KOPT-K1 (cell line): ENCODE measurements around the gene PDGFD.

Experiments
- H3K27ac ChIP-seq: fragments of 200-600 bp; sonication (generic); 2 replicates; pipeline ENCODE4 v1.5.1; 2016; ENCODE audit warnings: antibody characterized with exemption, mild to moderate bottlenecking, low read depth, low read length; ENCODE audit not compliant: poor library complexity, severe bottlenecking
- H3K36me3 ChIP-seq: fragments of 200-600 bp; sonication (generic); 2 replicates; pipeline ENCODE4 v1.5.1; 2017; ENCODE audit warnings: antibody characterized with exemption, mild to moderate bottlenecking, low read length, moderate library complexity; ENCODE audit not compliant: insufficient read depth
- H3K9me3 ChIP-seq: fragments of 200-600 bp; sonication (generic); 2 replicates; pipeline ENCODE4 v1.5.1; 2017; ENCODE audit warnings: antibody characterized with exemption, low read length, mild to moderate bottlenecking; ENCODE audit not compliant: insufficient read depth, poor library complexity, severe bottlenecking

Gene PDGFD

DNA sequence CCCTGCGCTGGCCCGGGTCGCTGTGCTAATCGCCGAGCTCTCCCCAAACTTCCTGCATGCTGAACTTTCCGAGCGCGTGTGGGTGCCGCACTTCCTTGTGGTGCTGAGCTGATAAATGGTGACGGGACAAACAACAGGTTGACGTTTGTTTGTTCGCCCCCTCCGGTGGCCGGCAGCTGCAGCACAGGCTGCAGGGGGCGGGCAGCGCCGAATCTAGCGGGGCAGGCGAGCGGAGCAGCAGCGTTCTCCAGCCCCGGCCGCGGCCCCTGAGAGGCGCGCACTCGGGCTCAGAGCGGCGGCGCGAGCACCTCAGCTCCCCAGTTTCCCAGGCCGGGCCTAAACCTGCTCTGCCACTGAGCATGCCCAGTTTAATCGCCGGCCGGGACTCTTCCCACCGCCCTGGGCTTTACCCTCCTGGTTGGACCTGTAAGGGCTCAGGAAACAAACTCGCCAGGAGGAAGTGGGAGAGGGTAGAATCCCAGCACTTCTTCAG lies at the start of gene PDGFD:
Gene PDGFD (minus strand): TSS at position 120 of the 493 bp plus-strand sequence.
- Histone ChIP-seq H3K27ac (no peak within 1 kb of the TSS), H3K9me3 (no peaks in the 10 kb centered on the region), H3K36me3 (no peaks in the 10 kb centered on the region)

DNA sequence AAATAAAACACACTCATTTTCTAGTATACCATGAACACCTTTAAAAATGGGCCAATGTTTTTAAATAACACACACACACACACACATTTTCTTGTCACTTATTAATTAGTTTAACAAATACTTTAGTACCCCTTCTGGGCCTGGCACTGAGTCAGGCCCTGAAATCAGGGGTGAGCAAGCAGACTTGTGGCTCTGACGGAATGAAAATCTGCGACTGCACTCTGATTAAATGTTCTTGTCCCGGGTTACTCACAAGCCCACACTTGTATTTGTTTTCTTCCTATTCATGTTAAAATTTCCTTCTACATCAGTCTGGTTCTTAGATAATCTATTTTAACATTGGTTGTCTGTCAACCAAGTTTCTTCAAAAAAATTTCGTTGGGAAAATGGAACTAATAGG lies 43.0 kb upstream of the PDGFD start:
- Histone ChIP-seq H3K9me3 (no peaks in the 10 kb centered on the region), H3K36me3 (no peaks in the 10 kb centered on the region), H3K27ac (no peak overlapping the region)

DNA sequence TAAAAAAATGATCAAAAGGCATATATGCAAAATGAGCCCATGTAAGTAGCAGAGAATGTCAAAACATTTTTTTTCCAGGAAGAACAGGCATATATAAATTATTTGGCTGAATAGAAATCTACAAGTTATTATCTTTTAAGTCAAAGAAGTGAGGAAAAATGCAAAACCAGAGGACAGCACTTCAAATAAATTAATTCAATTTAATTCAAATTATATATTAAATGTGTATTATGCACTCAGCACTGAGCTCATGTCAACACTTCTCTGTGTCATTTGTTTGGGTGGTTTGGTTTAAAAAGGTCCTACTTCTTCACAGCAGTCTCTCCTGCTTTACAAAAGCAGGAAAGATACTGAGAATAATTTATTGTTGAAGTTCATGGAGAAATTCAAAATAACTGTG lies 41.9 kb upstream of the PDGFD start:
- H3K36me3 ChIP-seq, result no peaks in the 10 kb centered on the region
- H3K27ac ChIP-seq, result no peak overlapping the region
- H3K9me3 ChIP-seq, result no peaks in the 10 kb centered on the region

DNA sequence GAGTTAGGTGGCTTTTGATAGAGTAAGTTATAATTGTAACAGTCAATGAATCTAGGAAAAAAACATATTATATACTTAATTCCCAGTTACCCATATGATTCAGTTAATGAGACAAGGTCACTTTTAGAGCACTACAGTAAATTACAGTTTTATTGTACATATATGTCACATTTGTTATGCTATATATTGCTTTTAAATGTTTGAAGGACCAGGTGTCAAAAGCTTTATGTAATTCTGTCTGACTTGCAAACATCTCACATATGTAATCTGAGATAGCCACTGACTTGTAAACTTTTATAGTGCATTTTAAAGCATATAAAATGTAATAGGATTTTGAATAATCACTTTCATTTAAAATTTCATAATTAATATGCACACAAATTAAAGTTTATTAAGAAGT lies 36.7 kb upstream of the PDGFD start:
- H3K9me3 ChIP-seq, result no peaks in the 10 kb centered on the region
- H3K27ac ChIP-seq, result no peak overlapping the region
- no peaks in the 10 kb centered on the region for H3K36me3 ChIP-seq

DNA sequence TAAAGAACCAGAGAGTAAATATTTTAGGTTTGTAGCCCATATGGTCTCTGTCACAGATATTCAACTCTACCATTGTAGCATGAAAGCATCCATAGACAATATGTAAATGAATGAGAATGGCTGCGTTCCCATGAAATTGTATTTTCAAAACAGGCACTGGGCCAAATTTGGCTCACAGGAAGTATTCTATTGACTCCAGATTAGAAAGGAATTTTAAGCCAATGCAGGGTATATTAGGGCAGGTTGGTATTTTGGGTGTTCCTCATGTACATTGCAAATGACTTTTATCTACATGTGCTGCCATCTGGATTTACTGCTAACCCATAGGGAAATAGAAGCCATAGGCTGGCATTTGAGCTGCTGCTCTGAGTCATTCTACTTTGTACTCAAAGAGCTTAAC lies 35.1 kb upstream of the PDGFD start:
- no peaks in the 10 kb centered on the region for H3K36me3 ChIP-seq
- H3K27ac ChIP-seq, result no peak overlapping the region
- H3K9me3 ChIP-seq, result no peaks in the 10 kb centered on the region

DNA sequence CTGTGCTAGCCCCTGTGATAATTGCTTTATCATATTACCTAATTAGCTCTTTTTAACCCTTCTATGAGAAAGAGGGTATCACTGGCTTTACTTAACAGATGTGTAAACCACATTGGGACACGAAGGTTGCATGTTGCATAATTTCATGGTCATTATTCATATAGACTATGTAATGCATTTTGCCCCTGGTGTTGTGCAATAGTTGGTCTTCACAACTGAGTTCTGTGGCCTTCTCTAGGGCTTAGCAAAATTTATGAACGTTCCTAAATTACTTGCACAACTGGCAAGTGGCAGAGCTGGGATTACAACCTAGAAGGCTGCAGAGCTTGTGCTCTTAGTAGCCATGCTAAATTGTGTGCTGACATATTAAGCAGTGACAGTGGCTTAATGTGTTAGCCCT lies 34.6 kb upstream of the PDGFD start:
- Histone ChIP-seq H3K9me3 (no peaks in the 10 kb centered on the region), H3K27ac (no peak overlapping the region), H3K36me3 (no peaks in the 10 kb centered on the region)

DNA sequence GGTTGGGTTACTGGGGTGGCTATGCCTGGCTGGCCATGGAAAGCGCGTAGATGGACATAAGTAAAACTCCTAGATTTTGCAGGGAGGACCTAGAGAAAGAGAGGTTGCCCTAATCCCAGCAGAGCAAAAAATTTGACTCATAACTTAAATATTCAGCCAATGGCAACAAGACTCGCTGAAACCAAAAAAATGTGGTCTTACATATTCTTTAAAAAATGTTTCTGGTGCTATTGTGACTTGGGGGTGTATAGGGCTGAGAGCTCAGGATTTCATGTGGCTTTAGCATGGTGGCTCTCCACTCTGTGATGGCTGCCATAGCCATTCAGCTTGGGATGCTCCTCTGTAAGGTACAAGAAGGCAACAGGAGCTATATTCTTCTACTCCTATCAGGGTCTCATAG lies 27.2 kb upstream of the PDGFD start:
- no peaks in the 10 kb centered on the region for H3K36me3 ChIP-seq
- no peaks in the 10 kb centered on the region for H3K9me3 ChIP-seq
- no peak overlapping the region for H3K27ac ChIP-seq

DNA sequence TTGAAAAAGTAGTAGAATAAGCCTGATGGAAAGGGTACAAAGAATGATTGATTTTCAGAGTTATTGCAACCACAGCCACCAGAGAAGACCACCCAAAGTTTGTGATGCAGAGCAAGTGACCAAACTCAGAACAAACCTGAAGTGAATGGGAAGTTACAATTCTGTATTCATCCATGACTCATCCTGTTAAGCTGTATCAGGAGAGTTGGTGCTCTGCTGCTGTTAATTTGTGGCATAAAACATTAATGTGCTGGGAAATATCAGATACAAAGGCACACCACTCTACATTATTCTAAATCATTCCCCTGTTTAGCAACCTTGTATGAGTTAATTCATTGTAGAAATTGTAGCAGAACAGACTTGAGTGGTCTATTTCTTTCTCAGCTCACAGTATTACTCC lies 19.6 kb upstream of the PDGFD start:
- Histone ChIP-seq H3K36me3 (no peaks in the 10 kb centered on the region), H3K9me3 (no peaks in the 10 kb centered on the region), H3K27ac (no peak overlapping the region)

DNA sequence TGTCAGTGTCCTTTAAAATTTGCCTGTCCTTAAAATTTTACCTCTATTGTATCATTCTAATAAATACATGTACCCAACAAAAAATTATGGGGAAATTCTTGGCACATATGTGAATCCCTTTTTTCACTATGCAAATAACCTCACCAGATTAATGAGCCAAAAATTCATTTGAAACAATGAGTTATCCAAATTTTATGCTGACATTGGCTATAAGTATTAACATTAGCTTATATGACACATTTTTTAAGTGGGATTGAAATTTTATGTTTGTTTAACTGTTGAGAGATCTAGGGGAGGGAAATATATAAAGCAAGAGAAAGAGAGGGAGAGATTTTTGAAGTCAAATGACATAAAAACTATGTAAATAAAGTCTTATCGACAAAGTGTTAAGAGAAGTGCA lies 11.8 kb upstream of the PDGFD start:
- H3K36me3 ChIP-seq, result no peaks in the 10 kb centered on the region
- H3K9me3 ChIP-seq, result no peaks in the 10 kb centered on the region
- no peak overlapping the region for H3K27ac ChIP-seq

DNA sequence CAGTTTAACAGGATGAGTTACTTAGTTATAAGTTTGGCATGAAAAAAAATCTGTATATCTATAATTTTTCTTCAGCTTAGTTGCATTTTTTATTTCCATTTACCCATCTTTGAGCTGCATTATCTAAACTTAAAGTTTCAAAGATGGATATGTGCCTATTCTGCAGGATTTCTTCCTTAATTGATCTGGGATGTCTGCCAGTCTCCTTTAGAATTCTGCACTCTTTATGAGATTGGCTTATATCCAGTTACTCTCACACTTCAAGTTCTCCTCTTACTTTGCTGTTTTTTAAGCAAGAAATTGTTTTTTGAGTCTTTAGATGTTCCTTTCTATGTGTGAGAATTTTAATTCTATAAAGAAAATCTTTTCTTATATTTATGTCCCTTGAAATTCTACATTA lies 5.1 kb upstream of the PDGFD start:
- no peaks in the 10 kb centered on the region for H3K36me3 ChIP-seq
- no peaks in the 10 kb centered on the region for H3K9me3 ChIP-seq
- H3K27ac ChIP-seq, result no peak overlapping the region

DNA sequence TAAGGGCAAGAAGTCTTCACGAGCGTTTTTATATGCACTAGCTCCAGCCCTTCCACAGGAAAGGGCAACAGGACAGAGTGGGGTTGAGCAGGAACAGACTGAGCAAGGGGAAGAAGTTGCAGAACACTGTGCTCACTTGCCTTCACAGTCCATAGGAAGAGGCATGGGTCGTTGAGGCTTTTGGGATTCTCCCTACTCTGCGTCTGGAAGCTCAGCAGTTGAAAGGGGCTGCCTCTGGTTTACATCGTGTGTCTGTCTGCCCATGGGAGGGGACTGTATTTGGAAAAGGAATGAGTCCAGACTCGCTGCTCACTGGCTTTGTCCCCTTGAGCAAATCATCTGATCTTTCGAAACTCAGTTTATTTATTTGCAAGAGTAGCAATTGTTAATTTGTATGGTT lies 1.1 kb upstream of the PDGFD start:
- no peaks in the 10 kb centered on the region for H3K9me3 ChIP-seq
- H3K36me3 ChIP-seq, result no peaks in the 10 kb centered on the region
- no peak overlapping the region for H3K27ac ChIP-seq

DNA sequence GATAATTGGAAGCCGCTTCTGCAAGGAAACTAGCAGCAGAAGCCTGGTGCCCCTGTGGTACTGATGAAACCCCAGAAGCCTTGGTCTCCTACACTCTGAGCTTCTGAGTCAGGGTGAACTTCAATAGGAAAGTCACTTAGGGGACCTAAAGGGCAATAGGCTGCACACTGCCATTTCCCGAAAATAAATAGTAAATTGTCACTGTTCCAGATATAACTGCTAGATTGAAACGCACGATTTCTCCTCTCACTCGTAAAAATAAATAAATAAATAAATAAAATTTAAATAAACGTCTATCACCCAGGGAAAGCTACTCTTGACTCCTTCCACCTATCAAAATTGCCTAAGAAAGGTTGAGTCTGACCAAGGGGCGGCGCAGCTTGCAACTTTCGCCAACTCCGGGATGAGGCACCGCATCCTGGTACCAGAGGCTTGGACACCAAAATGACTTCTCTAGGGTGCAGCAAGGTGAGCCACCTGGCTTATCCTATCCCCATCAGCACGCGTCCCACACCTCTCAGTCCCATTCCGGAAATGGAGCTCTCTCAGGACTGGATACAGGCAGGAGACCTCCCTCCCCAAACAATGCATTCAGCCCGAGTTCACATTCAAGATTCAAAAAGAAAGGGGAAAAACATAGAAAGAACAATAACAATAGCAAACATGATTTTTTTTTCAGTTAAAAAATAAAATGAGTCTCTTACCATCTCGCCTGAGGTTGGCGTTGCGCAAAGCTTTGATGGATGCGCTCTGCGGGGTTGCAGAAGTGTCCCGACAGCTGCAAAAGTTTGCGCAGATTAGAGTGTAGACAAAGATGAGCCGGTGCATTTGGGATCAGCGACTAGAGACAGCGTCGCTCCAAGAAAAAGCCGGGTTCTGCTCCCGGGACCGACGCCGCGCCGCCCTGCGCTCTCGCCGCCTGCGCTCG lies 583 bp downstream of the PDGFD start:
- no peaks in the 10 kb centered on the region for H3K9me3 ChIP-seq
- no peak overlapping the region for H3K27ac ChIP-seq
- no peaks in the 10 kb centered on the region for H3K36me3 ChIP-seq

DNA sequence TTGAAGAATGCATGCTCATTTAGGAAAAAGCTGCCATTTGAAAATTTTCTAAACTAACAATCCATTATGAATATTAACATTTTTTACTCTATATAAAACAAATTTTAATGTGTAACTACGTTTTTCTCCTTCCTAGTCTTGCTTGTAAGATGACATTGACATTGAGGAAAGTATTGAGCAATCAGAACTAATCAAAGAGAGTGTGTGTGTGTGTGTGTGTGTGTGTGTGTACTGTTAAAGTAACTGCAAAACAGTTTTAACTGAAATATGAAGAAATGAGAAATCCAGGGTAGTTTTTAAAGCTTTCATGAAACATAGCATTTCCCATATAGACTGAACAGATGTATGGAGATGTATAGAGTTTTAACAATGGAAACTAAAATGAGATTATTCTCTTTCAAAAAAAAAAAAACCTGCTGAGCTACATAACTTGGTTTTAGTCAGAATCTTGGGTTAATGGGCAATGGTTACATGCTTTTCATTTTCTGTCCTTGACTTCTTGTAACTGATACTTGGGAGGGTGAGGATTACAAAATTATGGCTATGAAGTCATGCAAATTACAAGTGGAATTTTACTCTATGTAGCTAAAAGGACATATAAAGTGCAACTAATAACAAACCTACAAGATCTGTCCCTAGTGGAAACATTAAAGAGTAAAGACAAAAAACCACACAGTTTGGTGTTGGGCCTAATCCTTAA lies 2.0 kb downstream of the PDGFD start:
- Histone ChIP-seq H3K27ac (no peak overlapping the region), H3K36me3 (no peaks in the 10 kb centered on the region), H3K9me3 (no peaks in the 10 kb centered on the region)

DNA sequence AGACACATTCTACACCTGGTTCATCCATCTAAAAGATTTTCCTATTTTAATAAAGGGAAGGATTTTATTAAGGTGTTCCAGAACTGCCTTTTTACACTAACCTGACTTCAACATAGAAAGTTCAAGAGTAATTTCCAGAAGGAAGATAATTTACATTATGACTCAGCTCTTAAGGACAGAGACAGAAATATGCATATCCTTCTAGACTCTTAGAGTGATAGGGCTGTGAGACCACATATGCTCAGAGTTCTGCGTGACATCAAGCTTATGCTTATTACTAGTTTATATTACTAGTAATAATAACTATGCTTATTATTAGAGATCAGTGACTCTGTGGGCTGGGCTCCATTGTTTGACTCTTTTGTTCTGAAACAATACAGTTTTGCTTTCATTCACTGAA lies 4.6 kb downstream of the PDGFD start:
- Histone ChIP-seq H3K27ac (no peak overlapping the region), H3K9me3 (no peaks in the 10 kb centered on the region), H3K36me3 (no peaks in the 10 kb centered on the region)

DNA sequence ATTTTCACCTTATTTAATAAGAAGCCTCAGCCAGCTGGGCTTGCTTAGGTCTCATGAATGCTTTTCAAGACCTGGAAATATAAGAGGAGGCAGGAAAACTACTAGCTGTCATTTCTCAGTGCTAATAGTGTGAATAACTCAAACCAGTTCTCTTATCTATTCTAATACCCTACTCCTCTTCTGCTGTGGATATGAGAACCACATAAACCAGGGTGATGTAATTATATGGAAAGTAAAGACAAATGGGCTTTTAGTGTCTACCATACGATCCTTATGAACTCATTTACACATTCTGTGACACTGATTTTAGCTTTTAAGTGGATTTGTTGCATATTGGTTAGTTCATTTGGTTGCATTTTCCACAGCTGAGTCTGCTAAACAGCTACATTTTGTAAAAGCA lies 8.6 kb downstream of the PDGFD start:
- H3K36me3 ChIP-seq, result no peaks in the 10 kb centered on the region
- H3K9me3 ChIP-seq, result no peaks in the 10 kb centered on the region
- H3K27ac ChIP-seq, result no peak overlapping the region

DNA sequence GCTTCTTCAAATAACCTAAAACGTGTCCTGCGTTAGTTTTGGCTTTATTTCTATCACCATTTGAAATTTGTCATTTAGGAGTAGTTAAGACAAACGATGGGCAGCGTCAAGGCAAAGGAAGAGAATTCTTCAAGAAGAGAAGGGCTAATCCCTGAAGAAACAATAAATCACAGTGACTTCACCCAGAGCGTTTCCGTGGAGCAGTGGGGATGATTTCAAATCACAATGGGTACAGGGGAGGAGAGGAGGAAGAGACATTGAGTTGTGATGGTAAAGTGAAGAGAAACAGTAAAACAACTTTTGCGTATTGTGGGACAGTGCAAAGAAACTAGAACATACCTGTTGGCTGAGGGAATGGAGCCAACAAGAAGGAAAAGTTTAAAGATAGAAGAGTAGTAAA lies 9.7 kb downstream of the PDGFD start:
- H3K36me3 ChIP-seq, result no peaks in the 10 kb centered on the region
- no peak overlapping the region for H3K27ac ChIP-seq
- no peaks in the 10 kb centered on the region for H3K9me3 ChIP-seq
